ENCODE measurements around the gene RHOT1. TPM values are rescaled to one million over a fixed set of nuclear protein-coding genes. Genes with fewer than 3 reads are reported as not detected.
"Not testable (repeated sequence)": the region's sequence is repeated elsewhere in the genome, so short reads cannot be mapped to it uniquely, and the experiment has no call there.

Gene RHOT1
- 10 to 100 TPM; 22.8 to 22.9 TPM for total RNA-seq

- peaks cover 39% of the 10 kb centered on the region for H3K4me1 Mint-ChIP-seq
- peaks cover 4% of the 10 kb centered on the region for H3K27me3 Mint-ChIP-seq
- no peaks in the 10 kb centered on the region for H3K9me3 Mint-ChIP-seq
- peak; percentile 84 for DNase-seq
- peak within 1 kb of the TSS; percentile 99 for H3K4me3 Mint-ChIP-seq
- H3K27ac Mint-ChIP-seq: peak within 1 kb of the TSS; percentile 91
- H3K36me3 Mint-ChIP-seq: peaks cover 9% of the 10 kb centered on the region
These were observed at the start of gene RHOT1 for GRCh38 chr17:32142038-32142856. RHOT1 (plus strand) TSS chr17:32142502; CDS start chr17:32142693, 191 bp downstream.

GRCh38 chr17:32099686-32100085 is 42.6 kb upstream of the RHOT1 start:
- peaks cover 12% of the 10 kb centered on the region for H3K4me1 Mint-ChIP-seq
- H3K4me3 Mint-ChIP-seq: no peak overlapping the region
- no peak for DNase-seq
- H3K27me3 Mint-ChIP-seq: no peaks in the 10 kb centered on the region
- no peaks in the 10 kb centered on the region for H3K36me3 Mint-ChIP-seq
- no peak overlapping the region for H3K27ac Mint-ChIP-seq
- H3K9me3 Mint-ChIP-seq: no peaks in the 10 kb centered on the region

- not testable (repeated sequence) for H3K27ac Mint-ChIP-seq, H3K27me3 Mint-ChIP-seq, H3K9me3 Mint-ChIP-seq, H3K4me3 Mint-ChIP-seq, DNase-seq, H3K36me3 Mint-ChIP-seq
- H3K4me1 Mint-ChIP-seq: peaks cover 17% of the 10 kb centered on the region
These were observed 42.0 kb upstream of the RHOT1 start for GRCh38 chr17:32100323-32100722.

DNA sequence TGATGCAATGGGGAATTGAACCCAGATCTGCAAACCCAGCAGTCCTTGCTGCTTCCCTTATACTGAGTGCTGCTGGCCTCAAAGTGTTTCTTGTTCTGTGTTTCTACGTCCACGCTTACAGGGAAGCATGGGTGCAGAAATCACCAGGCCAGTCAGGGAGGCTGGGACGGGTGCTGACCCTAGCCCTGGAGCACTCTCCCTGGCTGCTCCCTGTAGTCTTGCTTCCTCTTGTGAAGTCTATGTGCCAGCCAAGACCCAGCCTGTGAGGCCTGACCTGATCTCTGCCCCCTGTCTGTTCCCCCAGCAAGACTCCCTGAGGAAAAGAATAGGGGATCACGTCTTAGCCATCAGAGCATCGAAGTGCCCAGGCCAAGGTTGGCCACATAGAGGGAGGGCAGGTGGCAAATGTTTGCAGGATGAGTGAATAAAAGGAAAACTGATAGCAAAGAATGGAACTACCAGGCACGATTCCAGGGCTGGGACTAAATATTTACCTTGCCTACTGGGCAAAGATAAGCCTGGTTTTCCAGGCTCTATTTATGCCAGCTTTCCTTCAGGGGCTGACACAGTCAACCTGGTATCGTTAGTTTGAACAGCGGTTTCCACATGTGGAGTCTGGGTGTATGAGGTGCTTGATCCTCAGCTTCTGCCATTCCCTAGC is 41.2 kb upstream of the RHOT1 start:
- no peaks in the 10 kb centered on the region for H3K9me3 Mint-ChIP-seq
- no peak for DNase-seq
- H3K27me3 Mint-ChIP-seq: no peaks in the 10 kb centered on the region
- peaks cover 19% of the 10 kb centered on the region for H3K4me1 Mint-ChIP-seq
- no peaks in the 10 kb centered on the region for H3K36me3 Mint-ChIP-seq
- no peak overlapping the region for H3K4me3 Mint-ChIP-seq
- H3K27ac Mint-ChIP-seq: no peak overlapping the region

DNA sequence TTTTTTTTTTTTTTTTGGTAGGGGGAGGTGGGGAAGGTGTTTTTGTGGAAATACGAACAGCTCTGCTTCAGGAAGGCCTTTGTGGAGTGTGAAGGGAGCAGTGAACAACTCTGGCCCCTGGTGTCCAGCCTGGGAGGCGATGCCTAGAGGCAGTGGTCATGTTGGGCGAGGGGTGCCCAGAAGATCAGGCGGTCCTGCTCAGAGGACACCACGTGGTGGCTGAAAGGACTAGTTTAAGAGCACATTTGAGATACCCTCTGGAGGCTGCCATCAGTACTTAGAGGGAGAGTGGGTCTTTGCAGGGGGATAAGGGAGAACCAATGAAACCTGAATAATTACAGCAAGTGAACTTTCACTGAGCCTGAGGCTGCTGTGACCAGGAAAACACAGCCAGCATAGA is 40.1 kb upstream of the RHOT1 start:
- Mint-ChIP-seq H3K27me3 (no peaks in the 10 kb centered on the region), H3K9me3 (no peaks in the 10 kb centered on the region), H3K36me3 (no peaks in the 10 kb centered on the region), H3K4me1 (peaks cover 25% of the 10 kb centered on the region), H3K27ac (no peak overlapping the region), H3K4me3 (no peak overlapping the region)
- no peak for DNase-seq

- no peaks in the 10 kb centered on the region for H3K27me3 Mint-ChIP-seq
- DNase-seq: no peak
- no peak overlapping the region for H3K27ac Mint-ChIP-seq
- no peak overlapping the region for H3K4me3 Mint-ChIP-seq
- H3K36me3 Mint-ChIP-seq: no peaks in the 10 kb centered on the region
- H3K4me1 Mint-ChIP-seq: peaks cover 30% of the 10 kb centered on the region
- H3K9me3 Mint-ChIP-seq: no peaks in the 10 kb centered on the region
These were observed 39.6 kb upstream of the RHOT1 start for GRCh38 chr17:32102646-32103186.

DNA sequence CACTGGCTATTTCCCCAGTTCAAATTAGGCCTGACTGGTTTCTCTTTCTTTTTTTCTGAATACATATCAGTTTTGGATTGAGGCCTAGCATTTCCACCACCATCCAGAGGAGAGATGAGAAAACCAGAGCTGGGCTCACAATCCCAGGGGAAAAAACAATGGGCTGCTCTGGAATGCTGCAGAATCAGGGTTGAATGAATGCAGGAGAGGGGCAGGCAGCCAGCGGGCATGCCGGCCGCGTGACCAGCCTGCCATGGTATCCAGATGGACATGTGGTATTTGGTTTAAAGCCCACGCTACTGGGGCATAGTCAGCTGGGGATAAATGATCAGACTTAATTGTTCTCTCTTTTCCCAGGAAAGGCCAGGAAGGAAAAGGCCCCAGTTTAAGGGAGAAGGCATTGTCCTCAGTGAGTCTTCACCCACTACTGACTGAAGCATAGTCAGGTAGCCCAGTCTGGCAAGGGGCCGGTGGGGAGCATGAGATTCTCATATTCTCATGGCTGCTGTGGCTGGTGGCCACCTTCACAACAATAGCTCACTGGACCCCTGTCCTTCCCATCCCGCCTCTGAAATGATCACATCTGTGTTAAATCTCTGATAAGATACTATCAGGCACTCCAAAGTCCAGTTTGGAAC is 38.7 kb upstream of the RHOT1 start:
- Mint-ChIP-seq H3K27me3 (no peaks in the 10 kb centered on the region), H3K9me3 (no peaks in the 10 kb centered on the region), H3K4me1 (peaks cover 35% of the 10 kb centered on the region), H3K36me3 (no peaks in the 10 kb centered on the region), H3K27ac (peak overlapping the region; percentile 82), H3K4me3 (no peak overlapping the region)
- DNase-seq: no peak

- Mint-ChIP-seq H3K4me3 (no peak overlapping the region), H3K9me3 (no peaks in the 10 kb centered on the region), H3K4me1 (peaks cover 35% of the 10 kb centered on the region), H3K27me3 (no peaks in the 10 kb centered on the region), H3K36me3 (no peaks in the 10 kb centered on the region), H3K27ac (peak overlapping the region; percentile 82)
- no peak for DNase-seq
These were observed 38.1 kb upstream of the RHOT1 start for GRCh38 chr17:32104158-32104557.

- peak overlapping the region; percentile 5 for H3K4me3 Mint-ChIP-seq
- H3K27ac Mint-ChIP-seq, H3K36me3 Mint-ChIP-seq, H3K9me3 Mint-ChIP-seq, DNase-seq, H3K27me3 Mint-ChIP-seq: not testable (repeated sequence)
- peaks cover 35% of the 10 kb centered on the region for H3K4me1 Mint-ChIP-seq
These were observed 35.8 kb upstream of the RHOT1 start for GRCh38 chr17:32106471-32106981.

DNA sequence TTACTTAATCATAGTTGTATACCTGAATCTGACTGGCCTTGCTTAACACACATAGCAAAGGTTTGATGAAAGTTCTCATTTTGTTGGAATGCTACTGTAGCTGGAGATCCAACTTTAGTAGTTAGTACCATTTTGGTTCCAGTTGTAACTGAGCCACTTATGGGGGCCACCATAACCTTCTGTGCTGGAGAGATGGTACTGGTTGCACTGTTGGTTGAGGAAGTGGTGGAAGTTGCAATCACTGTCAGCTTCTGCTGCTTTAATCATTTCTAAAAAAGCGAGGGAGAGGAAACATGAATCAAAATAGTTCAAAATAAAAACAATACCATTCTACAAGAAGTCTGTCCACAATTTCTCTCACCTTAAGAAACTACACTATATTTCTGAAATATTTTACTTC is 35.1 kb upstream of the RHOT1 start:
- DNase-seq, H3K36me3 Mint-ChIP-seq, H3K27me3 Mint-ChIP-seq, H3K9me3 Mint-ChIP-seq: not testable (repeated sequence)
- H3K4me3 Mint-ChIP-seq: peak overlapping the region; percentile 30
- peaks cover 35% of the 10 kb centered on the region for H3K4me1 Mint-ChIP-seq
- peak overlapping the region; percentile 66 for H3K27ac Mint-ChIP-seq

GRCh38 chr17:32110596-32110995 is 31.7 kb upstream of the RHOT1 start:
- Mint-ChIP-seq H3K4me3 (no peak overlapping the region), H3K9me3 (no peaks in the 10 kb centered on the region), H3K27ac (no peak overlapping the region), H3K4me1 (peaks cover 21% of the 10 kb centered on the region), H3K36me3 (no peaks in the 10 kb centered on the region), H3K27me3 (no peaks in the 10 kb centered on the region)
- DNase-seq: no peak

DNA sequence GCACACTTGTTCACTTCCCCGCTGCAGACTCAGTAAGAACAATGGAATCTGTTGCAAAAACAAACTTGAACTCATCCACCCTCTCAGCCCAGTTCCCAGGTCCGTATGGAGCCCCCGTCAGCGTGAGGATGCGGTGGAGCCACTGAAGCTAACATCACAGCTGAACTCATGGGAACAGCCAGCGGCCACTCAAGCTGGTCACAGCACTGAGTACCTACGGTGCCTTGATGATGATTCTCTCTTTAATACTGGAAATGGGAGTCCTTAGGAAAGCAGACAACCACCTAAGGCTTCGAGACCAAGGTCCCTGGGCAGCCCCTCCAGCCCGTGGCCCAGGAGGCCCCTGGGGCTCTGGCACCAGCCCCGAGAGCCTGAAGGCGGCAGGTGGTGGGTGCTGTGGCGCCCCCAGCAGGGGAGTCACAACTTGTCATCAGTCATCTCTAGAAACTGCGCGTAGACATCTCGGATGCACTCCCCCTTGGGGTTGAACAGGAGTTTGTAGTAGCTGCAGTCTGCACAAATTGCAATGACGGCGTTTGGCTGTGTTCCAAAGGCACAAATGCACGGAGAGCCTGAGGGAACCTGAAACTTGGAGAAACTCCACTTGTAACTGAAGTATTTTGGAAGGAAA is 31.0 kb upstream of the RHOT1 start:
- peak; percentile 40 for DNase-seq
- Mint-ChIP-seq H3K4me3 (no peak overlapping the region), H3K9me3 (no peaks in the 10 kb centered on the region), H3K36me3 (no peaks in the 10 kb centered on the region), H3K4me1 (peaks cover 20% of the 10 kb centered on the region), H3K27ac (no peak overlapping the region), H3K27me3 (no peaks in the 10 kb centered on the region)

GRCh38 chr17:32112416-32112815 is 29.9 kb upstream of the RHOT1 start:
- DNase-seq: no peak
- Mint-ChIP-seq H3K4me1 (peaks cover 18% of the 10 kb centered on the region), H3K27ac (no peak overlapping the region), H3K9me3 (no peaks in the 10 kb centered on the region), H3K4me3 (no peak overlapping the region), H3K27me3 (no peaks in the 10 kb centered on the region), H3K36me3 (no peaks in the 10 kb centered on the region)

DNA sequence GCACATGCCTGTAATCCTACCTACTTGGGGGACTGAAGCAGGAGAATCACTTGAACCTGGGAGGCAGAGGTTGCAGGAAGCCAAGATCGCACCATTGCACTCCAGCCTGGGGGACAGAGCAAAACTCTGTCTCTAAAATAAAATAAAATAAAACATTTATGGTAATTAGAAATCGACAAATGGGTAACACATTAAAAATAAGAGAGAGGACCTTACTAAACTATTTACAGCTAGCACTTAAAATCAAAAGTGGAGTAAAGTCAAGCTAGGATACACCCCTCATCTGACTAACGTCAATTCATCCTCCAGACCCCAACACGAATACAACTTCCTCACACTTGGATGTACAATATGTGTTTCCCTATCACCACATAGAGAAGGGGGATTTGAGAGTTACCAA is 27.8 kb upstream of the RHOT1 start:
- H3K27me3 Mint-ChIP-seq: no peaks in the 10 kb centered on the region

GRCh38 chr17:32115546-32115945 is 26.8 kb upstream of the RHOT1 start:
- H3K4me3 Mint-ChIP-seq, H3K9me3 Mint-ChIP-seq, DNase-seq, H3K27ac Mint-ChIP-seq, H3K36me3 Mint-ChIP-seq, H3K27me3 Mint-ChIP-seq: not testable (repeated sequence)
- H3K4me1 Mint-ChIP-seq: peaks cover 14% of the 10 kb centered on the region

More for the DNA sequence above, 27.8 kb upstream of the RHOT1 start:
- DNase-seq: no peak
- H3K27ac Mint-ChIP-seq: no peak overlapping the region
- H3K9me3 Mint-ChIP-seq: no peaks in the 10 kb centered on the region
- H3K4me1 Mint-ChIP-seq: peaks cover 14% of the 10 kb centered on the region
- no peak overlapping the region for H3K4me3 Mint-ChIP-seq
- H3K36me3 Mint-ChIP-seq: no peaks in the 10 kb centered on the region
